Ovary (tissue), 3 donors: ENCODE results near the gene CPA1.

Source experiments
- CTCF ChIP-seq, 3 donors: fragments of 450-650 bp in 2 of 3; fragments of 200-600 bp in 1 of 3; IDR thresholded peaks; one replicate each; pipeline versions ENCODE4 v1.5.1 to v1.8.0; 2016 to 2022; ENCODE audit warnings: antibody characterized with exemption in 3 of 3, mild to moderate bottlenecking in 1 of 3
- POLR2A ChIP-seq: fragments of 450-650 bp; IDR thresholded peaks from one replicate; pipeline ENCODE4 v1.6.1; 2017; ENCODE audit warnings: antibody characterized with exemption, mild to moderate bottlenecking, moderate library complexity
- donor health status: DM: no; HTN: no; CAD: no.

- TF ChIP-seq POLR2A (no peak), CTCF (IDR thresholded peaks at IDR 0.05) (no peak)
Measured at GRCh38 chr7:130337410-130337971, 42.8 kb upstream of the CPA1 start.
